Measurements from ENCODE around the gene NRIP3.
A peak's percentile ranks its signal among the peaks of the same experiment; 100 is the strongest.

NRIP3 gene

GRCh38 chr11:8971924-8972316 lies 31.9 kb downstream of the NRIP3 start:
- ChIA-PET POLR2A (no interaction called here), CTCF (no interaction called here)

GRCh38 chr11:8971196-8971923 lies 32.4 kb downstream of the NRIP3 start:
- DNase-seq (ENCODE audit: extremely low spot score) = no peak
- POLR2A ChIA-PET = no interaction called here
- CTCF ChIA-PET = no interaction called here

More at GRCh38 chr11:8971924-8972316, 31.9 kb downstream of the NRIP3 start:
- no peak for DNase-seq (ENCODE audit: extremely low spot score)
- TF ChIP-seq ZNF384 (IDR thresholded peaks at IDR 0.05) (no peak), SUZ12 (IDR thresholded peaks at IDR 0.05) (no peak), L3MBTL2 (conservative IDR thresholded peaks at IDR 0.05) (no peak), FOXM1 (IDR thresholded peaks at IDR 0.05; ENCODE audit: borderline replicate concordance) (no peak), CTBP1 (IDR thresholded peaks at IDR 0.05; ENCODE audit: borderline replicate concordance) (no peak), BHLHE40 (IDR thresholded peaks at IDR 0.05; ENCODE audit: borderline replicate concordance) (no peak), FOXK2 (IDR thresholded peaks at IDR 0.05) (no peak), LEF1 (IDR thresholded peaks at IDR 0.05; ENCODE audit: borderline replicate concordance) (no peak), PKNOX1 (IDR thresholded peaks at IDR 0.05) (no peak), ARNT (IDR thresholded peaks at IDR 0.05) (no peak), SP1 (IDR thresholded peaks at IDR 0.05) (no peak)

DNA sequence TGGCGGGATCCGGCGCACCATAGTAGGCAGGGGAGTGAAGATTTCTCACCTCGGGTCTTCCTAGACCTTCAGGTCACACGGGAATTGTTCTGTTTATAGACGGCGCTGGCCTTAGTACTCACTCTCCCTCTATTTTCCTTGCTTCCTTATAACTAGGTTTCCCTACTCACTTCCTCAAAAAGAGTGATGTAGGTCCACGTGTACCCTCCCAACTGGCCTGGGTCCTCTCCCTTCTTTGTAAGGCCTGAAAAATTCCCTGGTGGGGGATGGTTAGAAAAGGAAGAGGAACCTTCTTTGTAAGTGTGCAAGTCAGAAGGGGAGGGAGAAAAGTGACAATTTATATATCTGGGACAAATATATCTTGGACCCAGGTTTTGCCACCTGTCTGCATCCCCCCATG lies 36.6 kb downstream of the NRIP3 start:
- CTCF ChIA-PET = no interaction called here
- TF ChIP-seq FOXK2 (IDR thresholded peaks at IDR 0.05) = no peak
- no peak for TF ChIP-seq SUZ12 (IDR thresholded peaks at IDR 0.05)
- TF ChIP-seq TARDBP (IDR thresholded peaks at IDR 0.05) = no peak
- TF ChIP-seq ELF4 (IDR thresholded peaks at IDR 0.05) = no peak
- TF ChIP-seq LEF1 (IDR thresholded peaks at IDR 0.05; ENCODE audit: borderline replicate concordance) = no peak
- no peak for TF ChIP-seq FOXM1 (IDR thresholded peaks at IDR 0.05; ENCODE audit: borderline replicate concordance)
- DNase-seq (ENCODE audit: extremely low spot score) = no peak
- POLR2A ChIA-PET = no interaction called here

More at GRCh38 chr11:8971196-8971923, 32.4 kb downstream of the NRIP3 start:
- TF ChIP-seq L3MBTL2 (conservative IDR thresholded peaks at IDR 0.05) (no peak), PKNOX1 (IDR thresholded peaks at IDR 0.05) (no peak), FOXK2 (IDR thresholded peaks at IDR 0.05) (no peak), ARNT (IDR thresholded peaks at IDR 0.05) (no peak), ZNF384 (IDR thresholded peaks at IDR 0.05) (no peak), FOXM1 (IDR thresholded peaks at IDR 0.05; ENCODE audit: borderline replicate concordance) (no peak), HDGF (IDR thresholded peaks at IDR 0.05; ENCODE audit: borderline replicate concordance) (no peak), LEF1 (IDR thresholded peaks at IDR 0.05; ENCODE audit: borderline replicate concordance) (no peak), CTBP1 (IDR thresholded peaks at IDR 0.05; ENCODE audit: borderline replicate concordance) (no peak), BHLHE40 (IDR thresholded peaks at IDR 0.05; ENCODE audit: borderline replicate concordance) (no peak), FOXA1 (IDR thresholded peaks at IDR 0.05) (no peak), SUZ12 (IDR thresholded peaks at IDR 0.05) (no peak), TARDBP (IDR thresholded peaks at IDR 0.05) (no peak), SP1 (IDR thresholded peaks at IDR 0.05) (no peak), ELF4 (IDR thresholded peaks at IDR 0.05) (no peak), NFRKB (IDR thresholded peaks at IDR 0.05) (no peak)

GRCh38 chr11:8964324-8965320 lies 39.2 kb downstream of the NRIP3 start, which contains the start of gene TMEM9B:
Gene TMEM9B, minus strand, starts transcription at chr11:8964442. Its CDS starts 129 bp downstream, at chr11:8964313.
- ChIA-PET CTCF (interaction anchor here (0.5 to 0.6 kb wide), 2 partner anchors 19 to 173 kb away, joined by 3 read pairs; no protein-coding TSS in a partner anchor), POLR2A (interaction anchor here (0.6 to 1.9 kb wide), 26 partner anchors 8 to 283 kb away, joined by 3 to 13 read pairs (median 4); partner anchors contain the start of genes AKIP1 and NRIP3)
- peak; percentile 47; the same call in 1 of the 2 replicates for TF ChIP-seq ELF4 (IDR thresholded peaks at IDR 0.05)
- TF ChIP-seq FOXM1 (IDR thresholded peaks at IDR 0.05; ENCODE audit: borderline replicate concordance) = no peak
- TF ChIP-seq CTBP1 (IDR thresholded peaks at IDR 0.05; ENCODE audit: borderline replicate concordance) = peak; percentile 27; the same call in 1 of the 2 replicates
- DNase-seq (ENCODE audit: extremely low spot score) = peak; percentile 81

DNA sequence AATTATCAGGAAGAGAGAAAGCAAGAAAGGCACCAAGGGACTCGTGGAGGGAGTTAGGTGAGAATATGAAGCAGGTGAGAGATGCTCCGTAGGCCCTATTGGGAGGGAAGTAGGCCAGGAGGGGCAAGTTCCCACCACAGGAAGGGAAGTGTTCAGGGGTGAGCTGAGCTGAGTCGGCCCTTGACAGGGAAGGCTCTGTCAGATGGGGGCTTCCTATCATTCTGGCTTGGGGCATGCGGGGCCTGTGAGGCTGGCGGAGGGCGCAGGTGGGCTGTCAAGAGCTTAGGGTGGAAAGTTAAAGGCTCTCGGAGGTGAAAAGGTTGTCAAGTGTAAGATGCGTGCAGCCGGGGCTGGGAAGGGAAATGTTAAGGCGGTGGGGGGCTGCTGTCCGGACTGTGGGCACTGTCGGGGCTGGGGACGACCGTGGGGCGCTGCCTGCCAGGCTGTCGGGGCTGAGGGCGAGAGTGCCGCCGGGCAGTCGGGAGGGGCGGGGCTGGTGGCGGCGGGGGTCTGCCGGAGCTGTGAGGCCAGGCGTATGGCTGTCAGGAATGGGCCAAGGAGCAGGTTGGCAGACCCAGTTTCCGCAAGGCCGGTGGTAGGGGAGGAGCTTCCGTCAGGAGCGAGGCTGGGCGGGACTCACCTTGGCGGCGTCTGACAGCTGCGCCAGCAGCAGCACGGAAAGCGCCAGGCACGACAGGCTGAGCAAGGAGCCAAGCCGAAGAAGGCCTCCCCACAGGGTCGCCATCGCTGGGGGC lies 40.1 kb downstream of the NRIP3 start:
- ChIA-PET CTCF (interaction anchor here (0.6 kb wide), 1 partner anchor 379 kb away, joined by 3 read pairs; no protein-coding TSS in a partner anchor), POLR2A (interaction anchor here (1.0 to 1.9 kb wide), 14 partner anchors 11 to 282 kb away, joined by 3 to 13 read pairs (median 4); partner anchors contain the start of gene AKIP1)
- peak; percentile 71 for DNase-seq (ENCODE audit: extremely low spot score)
- no peak for TF ChIP-seq PKNOX1 (IDR thresholded peaks at IDR 0.05)
- TF ChIP-seq ARNT (IDR thresholded peaks at IDR 0.05) = no peak
- no peak for TF ChIP-seq LEF1 (IDR thresholded peaks at IDR 0.05; ENCODE audit: borderline replicate concordance)
- no peak for TF ChIP-seq BHLHE40 (IDR thresholded peaks at IDR 0.05; ENCODE audit: borderline replicate concordance)
- no peak for TF ChIP-seq TARDBP (IDR thresholded peaks at IDR 0.05)
- TF ChIP-seq CTBP1 (IDR thresholded peaks at IDR 0.05; ENCODE audit: borderline replicate concordance) = no peak
- TF ChIP-seq ELF4 (IDR thresholded peaks at IDR 0.05) = no peak
- no peak for TF ChIP-seq ZNF384 (IDR thresholded peaks at IDR 0.05)
- TF ChIP-seq NFRKB (IDR thresholded peaks at IDR 0.05) = no peak
- TF ChIP-seq FOXA1 (IDR thresholded peaks at IDR 0.05) = no peak
- no peak for TF ChIP-seq FOXM1 (IDR thresholded peaks at IDR 0.05; ENCODE audit: borderline replicate concordance)
- no peak for TF ChIP-seq SUZ12 (IDR thresholded peaks at IDR 0.05)

Data from HEK293T (cell line).